Gastrocnemius medialis (tissue), 4 donors: ENCODE measurements around the gene SLC15A4.

Experiments
- CTCF ChIP-seq, 5 experiments: fragments of 450-650 bp in 3 of 5; fragments of 200-600 bp in 2 of 5; sonication (generic) in 2 of 5; IDR thresholded peaks in 4 of 5; conservative IDR thresholded peaks in 1 of 5; 1 replicate in 4 of 5; 2 replicates in 1 of 5; pipeline ENCODE4 v1.5.1; 2016 to 2019; ENCODE audit warnings: antibody characterized with exemption in 5 of 5, mild to moderate bottlenecking in 3 of 5, moderate library complexity in 3 of 5
- POLR2A ChIP-seq, 2 donors: fragments of 450-650 bp; IDR thresholded peaks; one replicate each; pipeline ENCODE4 v1.6.1; 2017; ENCODE audit warnings: antibody characterized with exemption in 2 of 2, mild to moderate bottlenecking in 2 of 2, moderate library complexity in 2 of 2

GRCh38 chr12:128813883-128814282 lies 9.9 kb downstream of the SLC15A4 start:
- TF ChIP-seq CTCF (IDR thresholded peaks at IDR 0.05 in 4 of 5, conservative IDR thresholded peaks at IDR 0.05 in 1 of 5) (no peak), POLR2A (IDR thresholded peaks at IDR 0.05) (no peak)
